HG02938 (cell line): ENCODE measurements around the gene ZPR1.
A peak's percentile ranks its signal among the peaks of the same experiment; 100 is the strongest.
"Not testable (repeated sequence)": the region's sequence is repeated elsewhere in the genome, so short reads cannot be mapped to it uniquely, and the experiment has no call there.

ENCODE experiments used
- ATAC-seq: cut with Tn5 transposase; IDR thresholded peaks from one replicate; pipeline ENCODE4 v1.9.1; 2021; ENCODE audit warnings: mild to moderate bottlenecking, moderate library complexity; ENCODE audit not compliant: unreplicated experiment

ZPR1 gene

GRCh38 chr11:116762132-116762531, 25.7 kb downstream of the ZPR1 start:
- no peak for ATAC-seq

GRCh38 chr11:116756044-116756443, 31.8 kb downstream of the ZPR1 start:
- ATAC-seq: not testable (repeated sequence)

- ATAC-seq: no peak
These were observed 37.6 kb downstream of the ZPR1 start for GRCh38 chr11:116750070-116750718.

- ATAC-seq: no peak
These were observed 45.7 kb downstream of the ZPR1 start for GRCh38 chr11:116742104-116742503.

GRCh38 chr11:116740741-116741140, 47.1 kb downstream of the ZPR1 start:
- no peak for ATAC-seq

GRCh38 chr11:116738975-116739374, 48.8 kb downstream of the ZPR1 start:
- no peak for ATAC-seq

- no peak for ATAC-seq
These were observed 51.1 kb downstream of the ZPR1 start for GRCh38 chr11:116736763-116737162.

GRCh38 chr11:116733969-116734508, 53.8 kb downstream of the ZPR1 start:
- ATAC-seq: no peak

GRCh38 chr11:116733043-116733755, 54.6 kb downstream of the ZPR1 start:
- peak; percentile 36 for ATAC-seq

GRCh38 chr11:116732271-116733042, 55.4 kb downstream of the ZPR1 start:
- peak; percentile 81 for ATAC-seq

GRCh38 chr11:116731821-116732220, 56.0 kb downstream of the ZPR1 start:
- no peak for ATAC-seq

- no peak for ATAC-seq
These were observed 56.6 kb downstream of the ZPR1 start for GRCh38 chr11:116731097-116731761.

- ATAC-seq: no peak
These were observed 57.2 kb downstream of the ZPR1 start for GRCh38 chr11:116730601-116731000.

GRCh38 chr11:116730241-116730561, 57.6 kb downstream of the ZPR1 start:
- no peak for ATAC-seq

GRCh38 chr11:116729501-116730240, 58.2 kb downstream of the ZPR1 start:
- ATAC-seq: no peak

- no peak for ATAC-seq
These were observed 59.8 kb downstream of the ZPR1 start for GRCh38 chr11:116727990-116728389.

GRCh38 chr11:116725434-116726221, 62.2 kb downstream of the ZPR1 start:
- ATAC-seq: no peak

GRCh38 chr11:116724813-116725212, 63.0 kb downstream of the ZPR1 start:
- ATAC-seq: no peak
